ENCODE measurements around the gene TRMT6. TPM values are rescaled to one million over a fixed set of nuclear protein-coding genes. Genes with fewer than 3 reads are reported as not detected.

TRMT6 gene, protein sequence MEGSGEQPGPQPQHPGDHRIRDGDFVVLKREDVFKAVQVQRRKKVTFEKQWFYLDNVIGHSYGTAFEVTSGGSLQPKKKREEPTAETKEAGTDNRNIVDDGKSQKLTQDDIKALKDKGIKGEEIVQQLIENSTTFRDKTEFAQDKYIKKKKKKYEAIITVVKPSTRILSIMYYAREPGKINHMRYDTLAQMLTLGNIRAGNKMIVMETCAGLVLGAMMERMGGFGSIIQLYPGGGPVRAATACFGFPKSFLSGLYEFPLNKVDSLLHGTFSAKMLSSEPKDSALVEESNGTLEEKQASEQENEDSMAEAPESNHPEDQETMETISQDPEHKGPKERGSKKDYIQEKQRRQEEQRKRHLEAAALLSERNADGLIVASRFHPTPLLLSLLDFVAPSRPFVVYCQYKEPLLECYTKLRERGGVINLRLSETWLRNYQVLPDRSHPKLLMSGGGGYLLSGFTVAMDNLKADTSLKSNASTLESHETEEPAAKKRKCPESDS
- total RNA-seq (2021): 12.2 and 16.2 TPM in 2 replicates
- percentile 85 among the genes with signal in this experiment for Bru-seq, nascent RNA
- percentile 80 among the genes with signal in this experiment for BruChase-seq, experiment 1, labeled RNA remaining after a 2-hour chase
- percentile 91 among the genes with signal in this experiment for BruChase-seq, experiment 2, labeled RNA remaining after a 6-hour chase
- long read RNA-seq, transcript TRMT6-201 (11 exons, 2,327 nt): major isoform, 40 of 54 reads
- long read RNA-seq, partial matches to known transcripts: 5 of 54 reads
- long read RNA-seq, other reads (novel, unspliced or antisense): 7 of 54 reads

DNA sequence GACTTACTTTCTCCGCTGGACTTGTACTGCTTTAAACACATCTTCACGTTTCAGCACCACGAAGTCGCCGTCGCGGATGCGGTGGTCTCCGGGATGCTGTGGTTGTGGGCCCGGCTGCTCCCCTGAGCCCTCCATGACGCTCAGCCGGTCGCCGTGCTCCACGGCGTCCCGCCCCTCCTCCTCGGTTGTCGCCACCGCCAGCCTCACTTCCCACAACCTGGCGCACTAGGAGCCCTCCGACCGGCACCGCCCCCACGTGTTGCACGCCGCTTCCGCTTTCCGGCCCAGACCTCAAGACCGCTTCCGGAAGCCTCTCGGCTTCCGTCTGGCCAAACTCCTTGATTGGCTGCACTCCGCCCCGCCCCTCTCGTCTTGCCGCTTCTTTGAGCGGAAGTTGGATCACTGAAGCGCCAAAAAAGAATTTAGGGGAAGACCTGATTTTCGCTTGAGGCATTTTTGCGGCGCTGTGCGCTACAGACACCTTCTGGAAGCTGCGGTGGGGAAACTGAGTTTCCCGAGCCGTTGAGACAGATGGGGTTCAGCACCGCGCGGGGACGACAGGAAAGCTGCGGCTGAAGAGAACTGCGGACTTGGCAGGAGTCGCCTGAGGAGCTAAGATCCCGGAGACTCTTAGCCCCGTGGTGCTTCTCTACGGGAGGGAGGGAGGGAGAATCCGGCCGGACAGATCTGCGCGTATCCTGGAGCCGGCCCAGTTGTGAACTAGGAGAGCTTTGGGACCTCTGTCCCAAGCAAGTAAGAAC lies at the start of gene TRMT6, which contains the start of gene MCM8:
Gene TRMT6, minus strand, starts transcription at position 263 of the 761 bp plus-strand sequence. Its CDS starts 128 bp downstream, at position 135.
Gene MCM8, plus strand, starts transcription at position 382 of the 761 bp plus-strand sequence. CDS start 1,364 bp downstream, outside the sequence.
- POLR2A ChIA-PET (ENCODE audit: unreplicated experiment): interaction anchor here (0.6 kb wide), 2 partner anchors 27 to 1238 kb away, joined by 4 to 6 read pairs; no protein-coding TSS in a partner anchor
- intact Hi-C loops (cut with micrococcal nuclease; ENCODE audit: unreplicated experiment): loop anchor here (1.0 to 10.0 kb wide), 2 partner anchors 127 to 166 kb away; no protein-coding TSS in a partner anchor

DNA sequence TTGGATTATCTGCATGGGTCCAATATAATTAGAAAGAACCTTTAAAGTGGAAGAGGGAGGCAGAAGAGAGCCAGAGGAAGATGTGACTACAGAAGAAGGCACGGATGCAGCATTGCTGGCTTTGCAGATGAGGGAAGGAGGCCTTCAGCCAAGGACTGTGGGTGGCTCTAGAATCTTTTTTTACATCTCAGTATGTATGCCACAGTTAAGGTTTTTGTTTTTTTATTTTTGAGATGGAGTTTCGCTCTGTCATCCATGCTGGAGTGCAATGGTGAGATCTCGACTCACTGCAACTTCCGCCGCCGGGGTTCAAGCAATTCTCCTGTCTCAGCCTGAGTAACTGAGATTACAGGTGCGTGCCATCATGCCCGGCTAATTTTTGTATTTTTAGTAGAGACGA lies 49.5 kb upstream of the TRMT6 start:
- Histone ChIP-seq H4K20me1 (ENCODE audit: insufficient read depth) (no peaks in the 10 kb centered on the region), H2AFZ (no peak overlapping the region), H3K79me2 (ENCODE audit: low read depth) (no peaks in the 10 kb centered on the region), H3K4me2 (no peak overlapping the region), H3K9me2 (ENCODE audit: insufficient read depth) (no peaks in the 10 kb centered on the region), H3K36me3 (ENCODE audit: low read depth) (no peaks in the 10 kb centered on the region), H3K27me3 (ENCODE audit: insufficient read depth, low read depth) (no peaks in the 10 kb centered on the region), H3K4me1 (replicated peaks; ENCODE audit: insufficient read depth) (peaks cover 4% of the 10 kb centered on the region; the same call in 1 of the 2 replicates), H3K9me3 (ENCODE audit: insufficient read depth, low read depth) (no peaks in the 10 kb centered on the region), H3K4me3 (no peak overlapping the region), H3K27ac (no peak overlapping the region), H3F3A (ENCODE audit: insufficient read depth, low read depth) (0 out of 2 replicates have a peak, but pooled peaks cover 4% of the 10 kb centered on the region)
- CTCF ChIA-PET: interaction anchor here (0.6 kb wide), 1 partner anchor 23 kb away, joined by 7 read pairs; no protein-coding TSS in a partner anchor
- no peak for DNase-seq
- intact Hi-C loops (cut with micrococcal nuclease; ENCODE audit: unreplicated experiment): no loop called here
- no peak for TF ChIP-seq EZH2 (IDR thresholded peaks at IDR 0.05; ENCODE audit: low read depth)
- TF ChIP-seq, protein P1, sequence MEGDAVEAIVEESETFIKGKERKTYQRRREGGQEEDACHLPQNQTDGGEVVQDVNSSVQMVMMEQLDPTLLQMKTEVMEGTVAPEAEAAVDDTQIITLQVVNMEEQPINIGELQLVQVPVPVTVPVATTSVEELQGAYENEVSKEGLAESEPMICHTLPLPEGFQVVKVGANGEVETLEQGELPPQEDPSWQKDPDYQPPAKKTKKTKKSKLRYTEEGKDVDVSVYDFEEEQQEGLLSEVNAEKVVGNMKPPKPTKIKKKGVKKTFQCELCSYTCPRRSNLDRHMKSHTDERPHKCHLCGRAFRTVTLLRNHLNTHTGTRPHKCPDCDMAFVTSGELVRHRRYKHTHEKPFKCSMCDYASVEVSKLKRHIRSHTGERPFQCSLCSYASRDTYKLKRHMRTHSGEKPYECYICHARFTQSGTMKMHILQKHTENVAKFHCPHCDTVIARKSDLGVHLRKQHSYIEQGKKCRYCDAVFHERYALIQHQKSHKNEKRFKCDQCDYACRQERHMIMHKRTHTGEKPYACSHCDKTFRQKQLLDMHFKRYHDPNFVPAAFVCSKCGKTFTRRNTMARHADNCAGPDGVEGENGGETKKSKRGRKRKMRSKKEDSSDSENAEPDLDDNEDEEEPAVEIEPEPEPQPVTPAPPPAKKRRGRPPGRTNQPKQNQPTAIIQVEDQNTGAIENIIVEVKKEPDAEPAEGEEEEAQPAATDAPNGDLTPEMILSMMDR (conservative IDR thresholded peaks at IDR 0.05): no peak
- POLR2A ChIA-PET (ENCODE audit: unreplicated experiment): no interaction called here
- no TSS peak for BruUV-seq (replicated peaks)

More for the DNA sequence above, at the start of gene TRMT6, which contains the start of gene MCM8:
- Histone ChIP-seq H3K9me2 (ENCODE audit: insufficient read depth) (no peaks in the 10 kb centered on the region; the same call in 1 of the 2 replicates), H3K27me3 (ENCODE audit: insufficient read depth, low read depth) (no peaks in the 10 kb centered on the region), H2AFZ (peak within 1 kb of the TSS; percentile 99), H4K20me1 (ENCODE audit: insufficient read depth) (no peaks in the 10 kb centered on the region), H3K9me3 (ENCODE audit: insufficient read depth, low read depth) (no peaks in the 10 kb centered on the region), H3K4me1 (replicated peaks; ENCODE audit: insufficient read depth) (peaks cover 26% of the 10 kb centered on the region), H3K36me3 (ENCODE audit: low read depth) (peaks cover 26% of the 10 kb centered on the region), H3K79me2 (ENCODE audit: low read depth) (peaks cover 46% of the 10 kb centered on the region), H3K4me3 (peak within 1 kb of the TSS; percentile 97), H3F3A (ENCODE audit: insufficient read depth, low read depth) (peaks cover 13% of the 10 kb centered on the region; the same call in 1 of the 2 replicates), H3K4me2 (peak within 1 kb of the TSS; percentile 100), H3K27ac (peak within 1 kb of the TSS; percentile 45; the same call in 1 of the 2 replicates)
- BruUV-seq (replicated peaks): no TSS peak
- DNase-seq: peak; percentile 95 to 96
- TF ChIP-seq, protein P1 (conservative IDR thresholded peaks at IDR 0.05): no peak
- no peak for TF ChIP-seq EZH2 (IDR thresholded peaks at IDR 0.05; ENCODE audit: low read depth)
- CTCF ChIA-PET: no interaction called here

All from PC-9 (cell line).